ENCODE data around the gene CDH12.

GRCh38 chr5:21826884-21827283 lies 1026.3 kb downstream of the CDH12 start:
- TF ChIP-seq CTCF (IDR thresholded peaks at IDR 0.05): no peak
- no peak for TF ChIP-seq POLR2A (IDR thresholded peaks at IDR 0.05; ENCODE audit: low read length)
- no peak for TF ChIP-seq SREBF2 (IDR thresholded peaks at IDR 0.05)
- no peak for TF ChIP-seq NR3C1 (IDR thresholded peaks at IDR 0.05)
- no peak for TF ChIP-seq TP53 (CRISPR knock-in tag; IDR thresholded peaks at IDR 0.05)
- TF ChIP-seq ESRRA (IDR thresholded peaks at IDR 0.05; ENCODE audit: borderline replicate concordance, low read length): no peak
- TF ChIP-seq REST (IDR thresholded peaks at IDR 0.05): no peak
- no peak for TF ChIP-seq FOXS1 (CRISPR knock-in tag; IDR thresholded peaks at IDR 0.05)
